Measurements from ENCODE around the gene SCARB1.

SCARB1 gene

DNA sequence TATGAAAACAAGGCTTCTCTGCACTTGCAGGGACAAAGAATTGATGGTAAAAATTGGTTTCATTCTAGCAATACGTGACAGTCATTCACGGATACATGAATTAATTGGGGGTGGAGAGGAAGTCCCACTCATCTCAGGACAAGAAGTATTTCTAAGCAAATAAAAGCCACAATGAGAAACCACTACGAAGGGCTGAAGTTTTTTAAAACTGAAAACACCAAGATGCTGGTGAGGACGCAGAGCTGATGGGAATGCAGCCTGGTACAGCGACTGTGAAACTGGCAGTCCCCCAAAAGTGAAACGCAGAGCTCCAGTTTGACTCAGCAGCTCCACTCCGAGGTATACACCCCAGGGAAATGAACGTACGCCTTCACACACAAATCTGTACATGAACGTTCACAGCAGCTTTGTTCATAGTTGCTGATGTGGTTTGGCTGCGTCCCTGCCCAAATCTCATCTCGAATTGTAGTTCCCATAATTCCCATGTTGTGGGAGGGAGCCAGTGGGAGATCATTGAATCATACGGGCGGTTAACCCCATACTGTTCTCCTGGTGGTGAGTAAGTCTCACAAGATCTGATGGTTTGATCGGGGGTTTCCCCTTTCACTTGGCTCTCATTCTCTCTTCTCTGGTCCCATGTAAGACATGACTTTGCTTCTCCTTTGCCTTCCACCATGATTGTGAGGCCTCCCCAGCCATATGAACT is 89.0 kb downstream of the SCARB1 start:
- peak; percentile 87 for DNase-seq (ENCODE audit: low read depth)

DNA sequence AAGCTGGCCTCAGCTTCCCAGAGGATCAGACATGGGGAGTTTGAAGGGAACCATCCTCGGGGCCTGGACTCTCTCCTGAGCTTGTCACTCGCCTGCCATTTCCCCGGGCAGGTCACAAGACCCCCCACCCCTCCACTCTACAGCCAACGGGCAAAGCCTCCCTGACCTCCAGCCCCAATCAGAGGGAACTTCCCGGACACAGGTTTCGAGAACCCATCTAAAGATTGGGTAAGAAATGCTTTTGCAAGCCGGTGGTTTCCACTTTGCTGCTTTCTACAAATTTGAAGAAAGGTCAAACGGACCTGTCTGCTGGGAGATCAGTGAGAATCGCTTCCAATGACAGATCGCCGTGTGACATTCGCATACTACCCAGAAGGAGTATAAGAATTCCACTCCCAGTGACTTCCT is 89.6 kb downstream of the SCARB1 start:
- DNase-seq (ENCODE audit: low read depth) = no peak

DNA sequence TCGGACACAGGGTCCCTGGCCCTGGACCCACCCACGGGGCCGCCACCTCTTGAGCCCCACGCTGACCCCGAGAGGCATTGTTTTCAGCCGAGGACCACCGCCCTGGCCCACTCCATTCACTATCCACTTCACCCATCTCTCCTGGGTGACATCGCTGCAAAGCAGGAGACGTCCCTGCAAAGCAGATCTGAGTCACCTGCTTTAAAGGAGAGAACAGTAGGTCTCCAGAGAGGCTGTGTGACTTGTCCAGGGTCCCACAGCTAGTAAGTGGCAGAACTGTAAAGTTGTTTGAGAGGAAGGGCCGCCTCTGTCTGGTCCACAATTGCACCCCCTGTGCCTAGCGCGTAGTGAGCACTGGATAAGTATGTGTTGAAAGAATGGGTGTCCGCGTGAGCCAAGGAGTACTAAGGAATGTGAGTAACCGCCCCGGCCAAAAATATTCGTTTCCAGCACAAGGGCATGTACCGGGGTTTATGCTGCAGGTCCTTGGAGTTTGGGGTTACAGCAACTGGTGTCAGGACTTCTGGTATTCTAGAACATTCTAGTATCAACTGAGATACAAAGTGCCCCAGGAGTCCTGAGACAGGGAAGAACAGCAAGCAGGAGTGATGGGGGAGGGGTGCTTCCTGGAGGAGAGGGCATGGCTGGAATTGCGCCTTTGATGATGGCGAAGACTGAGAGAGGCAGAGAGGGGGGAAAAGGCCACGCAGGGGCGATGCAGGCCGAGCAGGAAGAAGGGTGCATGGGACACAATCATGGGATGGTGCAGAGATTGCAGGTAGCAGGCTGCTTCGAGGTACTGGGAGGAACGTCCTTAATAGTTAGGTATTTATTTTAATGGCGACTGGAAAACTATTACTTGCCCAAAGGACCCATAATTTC is 91.1 kb downstream of the SCARB1 start:
- DNase-seq (ENCODE audit: low read depth) = no peak

DNA sequence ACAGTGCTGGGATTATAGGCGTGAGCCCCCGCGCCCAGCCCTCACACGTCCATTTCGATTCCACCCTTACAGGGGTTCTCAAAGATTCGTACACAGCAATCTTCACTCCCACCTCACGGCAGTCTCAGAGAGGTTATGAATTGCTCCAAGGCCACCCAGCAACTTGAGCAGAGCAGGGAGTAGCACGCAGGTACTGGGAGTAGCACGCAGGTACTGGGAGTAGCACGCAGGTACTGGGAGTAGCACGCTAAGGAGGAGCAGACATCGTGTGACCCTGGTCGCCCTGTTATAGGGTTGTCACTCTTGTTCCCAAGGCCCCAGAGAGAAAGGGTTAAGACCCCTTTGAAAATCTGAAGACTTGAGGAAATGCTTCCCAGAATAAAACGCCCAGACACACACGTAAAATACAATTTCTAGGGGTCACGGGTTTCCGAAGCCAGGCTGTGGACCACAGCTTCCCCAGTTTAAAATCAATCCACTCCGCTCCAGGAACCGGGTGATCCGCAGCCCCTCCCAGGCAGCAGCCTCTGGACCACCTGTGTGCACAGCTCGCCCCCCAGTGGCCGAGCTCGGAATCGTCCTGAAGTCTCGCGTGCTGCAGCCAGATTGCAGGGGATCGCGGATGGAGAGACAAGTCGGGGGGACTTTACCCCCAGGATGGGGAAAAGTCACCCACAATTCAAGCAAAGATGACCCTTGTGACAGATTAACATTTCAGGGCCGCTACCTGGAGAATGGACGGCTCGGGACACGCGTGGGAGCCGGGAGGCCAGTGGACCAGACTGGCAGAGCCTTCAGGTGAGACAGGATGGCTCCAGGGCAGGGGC is 92.0 kb downstream of the SCARB1 start:
- DNase-seq (ENCODE audit: low read depth) = no peak

DNA sequence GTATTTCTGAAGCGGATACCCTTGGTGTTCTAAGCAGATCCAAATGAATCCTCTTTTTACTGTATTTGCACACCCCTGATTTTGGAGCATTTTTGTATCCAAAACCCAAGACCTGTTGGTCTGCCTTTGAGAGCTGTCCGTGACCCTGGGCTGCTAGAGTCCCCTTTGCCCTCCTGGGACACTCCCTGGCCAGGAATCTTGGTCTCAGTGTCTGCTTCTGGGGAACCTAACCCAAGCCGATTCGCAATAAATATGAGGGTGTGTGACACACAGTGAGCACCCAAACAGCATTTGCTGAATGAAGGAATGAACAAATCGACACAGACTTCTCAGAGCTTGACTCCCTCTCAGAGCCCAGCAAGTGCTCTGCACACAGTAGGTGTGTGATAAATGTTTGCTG is 92.9 kb downstream of the SCARB1 start:
- no peak for DNase-seq (ENCODE audit: low read depth)

DNA sequence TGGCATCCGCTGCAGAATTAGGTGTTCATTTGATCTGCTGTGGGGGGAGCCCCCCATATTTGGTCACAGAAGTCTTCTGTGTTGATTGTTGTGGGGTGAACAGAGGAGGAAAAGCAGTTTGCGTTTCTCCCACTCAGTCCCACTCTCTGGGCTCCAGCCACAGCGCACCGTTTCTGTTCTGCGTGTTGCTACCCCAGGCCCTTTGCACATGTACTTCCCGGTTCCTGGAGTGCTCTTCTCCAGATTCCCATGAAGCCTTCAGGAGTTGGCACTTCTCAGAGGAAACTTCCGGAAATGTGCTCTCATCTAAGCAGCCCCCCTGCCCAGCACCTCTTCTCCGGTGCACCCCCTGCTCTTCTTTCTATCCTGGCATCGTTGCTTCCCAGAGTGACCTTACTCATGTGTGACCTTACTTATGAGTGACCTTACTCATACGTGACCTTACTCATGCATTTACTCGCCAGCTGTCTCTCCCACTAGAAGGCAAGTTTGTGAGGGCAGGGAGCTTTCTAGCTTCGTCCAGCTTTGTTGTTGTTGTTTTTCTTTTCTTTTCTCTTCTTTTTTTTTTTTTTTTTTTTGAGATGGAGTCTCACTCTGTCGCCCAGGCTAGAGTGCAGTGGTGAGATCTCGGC is 93.7 kb downstream of the SCARB1 start:
- no peak for DNase-seq (ENCODE audit: low read depth)

DNA sequence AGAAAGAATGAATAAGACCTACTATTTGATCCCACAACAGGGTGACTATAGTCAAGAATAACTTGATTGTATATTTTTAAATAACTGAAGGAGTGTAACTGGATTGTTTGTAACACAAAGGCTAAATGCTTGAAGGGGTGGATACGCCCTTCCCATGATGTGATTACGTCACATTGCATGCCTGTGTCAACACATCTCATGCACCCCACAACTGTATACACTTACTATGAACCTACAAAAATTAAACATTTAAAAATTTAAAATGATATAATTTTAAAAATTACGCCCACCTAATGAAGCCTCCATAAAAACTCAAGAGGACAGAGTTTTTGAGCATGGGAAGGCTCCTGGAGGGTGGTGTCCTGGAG is 94.5 kb downstream of the SCARB1 start:
- no peak for DNase-seq (ENCODE audit: low read depth)

DNA sequence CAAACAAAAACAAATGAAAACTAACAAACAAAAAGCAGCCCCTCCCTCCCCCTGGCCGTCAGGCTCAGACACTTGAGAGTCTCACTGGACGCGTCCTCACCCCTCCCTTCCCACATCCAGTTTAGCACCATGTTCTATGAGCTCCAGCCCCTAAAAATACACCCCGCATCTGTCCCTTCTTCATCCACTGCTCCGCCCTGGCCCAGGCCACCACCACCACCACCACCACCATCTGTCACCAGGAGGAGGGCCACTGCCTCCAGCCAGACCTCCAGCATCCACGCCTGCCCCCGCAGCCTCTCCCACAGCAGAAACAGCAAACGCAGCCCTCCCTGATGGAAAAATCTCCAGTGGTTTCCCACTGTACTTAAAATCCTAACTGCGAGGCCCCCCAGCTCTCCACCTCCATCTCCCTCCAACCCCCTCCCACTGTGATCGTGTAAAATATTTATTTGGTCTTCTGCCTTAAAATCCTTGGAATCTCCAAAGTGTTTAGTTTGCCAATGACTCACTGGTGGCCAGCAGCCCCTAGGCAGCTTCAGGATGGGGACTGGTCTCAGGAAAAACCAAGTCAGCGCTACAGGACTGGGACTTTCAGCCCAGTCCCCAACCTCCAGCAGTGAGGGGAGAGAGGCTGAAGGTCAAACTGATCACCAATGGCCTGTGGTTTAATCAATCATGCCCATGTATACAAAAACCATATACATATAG is 95.1 kb downstream of the SCARB1 start:
- no peak for DNase-seq (ENCODE audit: low read depth)

DNA sequence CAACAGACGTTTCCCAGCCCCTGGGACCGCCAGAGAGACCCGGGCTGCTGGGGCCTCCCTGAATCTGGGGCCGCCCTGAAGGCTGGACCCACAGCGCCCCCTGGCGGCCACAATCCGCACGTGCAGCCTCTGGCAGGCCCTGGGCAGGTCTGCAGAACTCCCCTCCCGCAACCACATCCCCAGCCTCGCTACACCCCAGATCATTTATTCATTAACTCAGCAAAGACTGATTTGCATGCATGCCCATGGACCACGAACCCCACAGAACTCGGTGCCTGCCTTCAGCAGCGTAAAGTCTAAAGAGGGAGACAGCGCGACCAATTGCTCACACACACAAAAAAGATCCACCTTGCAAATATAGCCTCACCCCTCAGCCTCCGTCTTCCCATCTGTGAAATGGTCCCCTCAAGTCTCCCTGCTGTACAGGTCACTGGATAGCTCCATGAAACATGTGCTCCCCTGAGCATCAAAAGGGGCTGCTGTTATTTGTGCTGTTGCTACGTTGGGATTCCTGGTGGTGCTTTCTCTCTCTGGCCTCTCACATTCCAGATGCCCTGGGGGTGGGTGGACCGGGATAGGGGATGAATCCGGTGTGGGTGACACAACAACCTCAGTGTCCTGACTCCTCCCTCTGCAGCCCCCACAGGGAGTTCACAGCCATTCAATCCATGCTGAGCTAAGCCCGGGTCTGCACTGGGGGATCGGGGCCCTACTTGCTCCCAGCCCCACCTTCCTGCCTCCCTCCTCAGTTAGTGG is 96.4 kb downstream of the SCARB1 start:
- no peak for DNase-seq (ENCODE audit: low read depth)

DNA sequence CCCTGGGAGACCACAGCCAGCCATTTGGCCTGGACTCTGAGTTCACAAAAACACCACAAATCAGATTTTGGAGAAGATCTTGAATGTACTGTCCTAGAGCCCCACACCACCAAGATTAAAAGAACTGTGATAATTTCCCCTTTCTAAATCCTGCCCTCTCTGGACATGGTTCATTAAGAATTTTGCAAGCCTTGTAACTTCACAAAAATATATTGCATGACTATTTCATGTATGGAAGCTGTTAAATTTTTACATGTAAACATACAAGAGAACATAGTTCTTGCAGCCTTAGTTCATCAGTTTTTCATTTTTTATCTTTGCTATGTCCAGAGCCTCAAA is 97.0 kb downstream of the SCARB1 start:
- no peak for DNase-seq (ENCODE audit: low read depth)

DNA sequence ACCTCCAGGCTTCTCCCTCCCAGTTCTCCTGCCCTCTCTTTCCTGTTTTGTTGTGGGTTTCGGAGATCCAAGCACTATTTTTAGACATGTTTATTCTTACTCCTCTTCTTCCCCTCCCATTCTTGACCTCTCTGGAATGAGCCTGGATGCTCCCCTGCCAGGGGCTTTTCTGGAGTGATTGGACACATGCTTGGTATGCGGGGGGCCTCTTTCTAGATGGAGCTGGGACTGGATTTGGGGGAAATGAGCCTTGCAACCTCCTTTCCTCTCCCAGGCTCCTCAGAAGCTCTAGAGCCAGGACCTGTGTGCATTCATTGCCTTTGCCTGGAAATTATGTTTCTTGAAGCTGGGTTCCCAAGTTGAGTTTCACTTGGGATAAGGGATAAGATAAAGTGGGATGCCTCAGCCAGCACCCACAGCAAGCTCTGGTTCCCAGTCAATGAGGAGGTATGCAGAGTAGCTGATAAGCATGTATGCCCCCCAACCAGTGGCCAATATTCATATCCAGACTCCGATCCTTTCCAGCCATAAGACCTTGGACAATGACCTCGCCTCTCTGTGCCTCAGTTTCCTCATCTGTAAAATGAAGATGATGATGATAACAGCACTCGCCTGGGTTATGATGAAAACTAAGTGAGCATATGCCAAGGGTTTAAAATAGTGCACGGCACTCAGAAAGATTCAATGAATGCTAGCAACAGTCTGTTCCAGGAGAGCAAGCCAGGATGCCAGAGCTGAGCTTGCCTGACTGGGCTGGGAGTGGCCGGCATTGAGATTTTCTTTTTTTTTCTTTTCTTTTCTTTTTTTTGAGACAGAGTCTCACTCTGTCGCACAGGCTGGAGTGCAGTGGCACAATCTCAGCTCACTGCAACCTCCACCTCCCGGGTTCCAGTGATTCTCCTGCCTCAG is 97.8 kb downstream of the SCARB1 start:
- no peak for DNase-seq (ENCODE audit: low read depth)

DNA sequence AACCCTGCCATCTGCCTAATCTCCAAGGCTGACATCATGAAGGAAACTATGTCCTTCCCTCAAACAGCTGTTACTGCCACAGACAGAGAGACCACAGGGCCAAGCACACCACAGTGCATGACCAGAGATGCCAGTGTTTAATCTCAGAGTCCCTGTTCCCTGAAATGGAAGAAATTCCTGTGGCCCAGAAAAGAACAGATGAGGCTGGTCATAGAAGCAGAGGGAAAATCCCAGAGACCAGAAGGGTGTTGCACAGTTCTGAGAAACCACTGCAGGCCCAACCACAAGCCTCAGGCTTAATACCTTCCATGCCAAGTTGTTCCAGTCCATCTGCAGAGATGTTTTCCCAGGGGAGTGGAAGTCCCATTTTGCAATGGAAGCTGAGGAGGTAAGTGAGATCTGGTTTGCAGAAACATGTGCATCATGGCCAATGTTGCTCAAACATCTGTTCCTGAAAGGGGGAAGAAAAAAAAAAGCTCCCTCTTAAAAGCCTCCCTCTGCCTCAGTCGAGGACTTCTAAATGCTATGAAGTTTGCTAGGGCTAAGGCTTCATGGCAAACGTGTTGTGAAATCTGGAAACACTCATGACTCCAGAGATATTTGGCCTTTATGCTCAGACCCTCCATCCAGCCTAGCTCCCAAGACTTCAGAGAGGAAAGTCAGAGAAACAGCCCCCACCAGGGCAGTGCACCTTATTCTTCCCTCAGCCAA is 98.6 kb downstream of the SCARB1 start:
- DNase-seq (ENCODE audit: low read depth) = peak; percentile 86

DNA sequence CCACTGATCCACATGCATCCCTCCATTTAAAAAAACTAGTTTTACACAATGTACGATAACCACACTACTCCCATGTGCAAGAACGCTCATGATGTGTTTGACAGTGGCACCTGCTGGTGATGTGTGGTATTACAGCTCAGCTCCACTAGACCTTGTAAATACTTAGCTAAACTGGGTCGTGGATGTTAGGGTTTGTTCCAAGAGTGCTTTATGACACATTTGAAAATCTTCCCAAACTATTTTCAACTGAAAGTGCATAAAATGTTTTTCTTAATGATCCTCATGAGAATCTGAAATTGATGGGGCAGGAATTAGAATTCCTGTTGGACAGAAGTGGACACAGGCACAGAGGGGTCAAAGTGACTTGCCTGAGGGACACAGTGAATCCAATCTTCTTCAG is 99.2 kb downstream of the SCARB1 start:
- DNase-seq (ENCODE audit: low read depth) = no peak

DNA sequence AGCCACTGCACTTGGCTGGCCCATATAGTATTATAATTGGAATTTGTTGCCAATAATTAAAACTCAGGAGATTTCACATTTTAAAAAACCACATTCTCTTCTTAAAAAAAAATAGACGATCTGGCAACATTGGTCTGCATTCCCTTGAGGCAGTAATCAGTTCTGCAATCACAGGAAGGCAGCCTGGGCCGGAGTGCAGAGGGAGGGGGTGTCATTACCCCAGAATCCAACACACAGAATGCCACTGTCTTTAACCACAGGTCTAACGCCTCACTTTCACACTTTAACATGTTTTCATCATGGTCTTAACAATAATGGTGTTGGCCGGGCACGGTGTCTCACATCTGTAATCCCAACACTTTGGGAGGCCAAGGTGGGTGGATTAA is 100.1 kb downstream of the SCARB1 start:
- no peak for DNase-seq (ENCODE audit: low read depth)

DNA sequence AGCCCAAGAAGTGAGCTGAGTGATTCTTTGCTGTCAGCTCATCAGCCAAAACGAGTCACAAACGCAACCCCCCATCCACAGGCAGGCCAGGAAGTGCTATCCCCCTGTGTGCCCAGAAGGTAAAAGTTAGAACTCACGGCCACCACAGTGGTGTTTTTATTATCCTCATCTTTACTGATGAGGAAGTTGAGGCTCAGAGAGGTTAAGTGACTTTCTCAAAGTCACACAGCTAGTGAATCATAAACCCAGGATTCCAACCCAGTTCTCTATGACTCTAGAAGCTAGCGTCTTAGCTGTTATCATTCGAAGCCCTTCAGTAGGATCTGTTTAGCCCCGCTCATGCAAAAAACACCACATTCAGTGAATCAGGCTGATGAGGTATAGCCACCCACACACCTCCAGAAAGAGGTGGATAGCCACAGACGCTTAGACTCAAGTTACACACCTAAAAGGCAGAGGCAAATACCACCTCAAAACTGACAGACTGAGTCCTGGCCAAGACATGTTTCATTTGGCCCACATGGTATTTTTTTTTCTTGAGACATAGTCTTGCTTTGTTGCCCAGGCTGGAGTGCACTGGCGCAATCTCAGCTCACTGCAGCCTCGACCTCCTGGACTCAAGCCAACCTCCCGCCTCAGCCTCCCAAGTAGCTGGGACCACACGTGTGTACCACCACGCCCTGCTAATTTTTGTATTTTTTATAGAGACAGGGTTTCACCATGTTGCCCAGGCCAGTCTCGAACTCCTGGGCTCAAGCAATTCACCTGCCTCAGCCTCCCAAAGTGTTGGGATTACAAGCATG is 100.7 kb downstream of the SCARB1 start:
- no peak for DNase-seq (ENCODE audit: low read depth)

DNA sequence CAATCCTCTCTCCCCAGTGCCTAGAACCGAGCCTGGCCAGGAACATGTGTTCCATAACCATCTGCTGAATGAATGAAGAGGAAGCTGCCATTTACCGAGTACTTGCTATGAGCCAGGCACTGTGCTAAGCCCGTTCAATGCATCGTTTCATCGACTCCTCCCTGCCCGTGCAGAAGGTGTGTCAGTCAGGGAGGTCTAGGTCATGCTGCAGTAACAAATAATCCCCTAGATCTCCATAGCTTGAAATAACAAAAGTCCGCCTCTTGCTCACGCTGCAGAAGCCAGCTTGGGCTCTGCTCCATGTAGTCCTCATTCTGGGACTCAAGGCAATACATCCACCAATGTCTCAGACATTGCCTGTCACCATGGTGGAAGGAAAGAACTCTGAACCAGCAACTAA is 101.3 kb downstream of the SCARB1 start:
- DNase-seq (ENCODE audit: low read depth) = no peak

DNA sequence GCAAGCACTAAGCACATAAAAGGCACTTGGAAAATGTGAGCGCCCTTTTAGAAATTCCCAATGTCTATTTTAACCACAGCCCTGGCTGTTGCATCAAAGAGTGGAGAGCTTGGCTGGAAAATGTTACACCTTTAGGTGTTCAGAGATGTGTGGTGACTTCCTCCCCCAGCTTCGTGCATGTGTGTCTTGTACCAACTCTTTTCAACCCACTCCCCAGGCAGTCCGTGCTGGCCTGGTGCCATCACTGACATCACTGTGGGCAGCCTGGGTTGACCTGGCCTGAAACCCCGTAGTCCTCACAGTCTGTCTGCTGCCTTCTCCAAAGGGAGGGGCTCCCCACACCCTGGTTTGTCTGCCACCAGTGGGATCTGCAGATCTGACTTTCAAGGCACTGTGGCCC is 101.8 kb downstream of the SCARB1 start:
- DNase-seq (ENCODE audit: low read depth) = no peak

DNA sequence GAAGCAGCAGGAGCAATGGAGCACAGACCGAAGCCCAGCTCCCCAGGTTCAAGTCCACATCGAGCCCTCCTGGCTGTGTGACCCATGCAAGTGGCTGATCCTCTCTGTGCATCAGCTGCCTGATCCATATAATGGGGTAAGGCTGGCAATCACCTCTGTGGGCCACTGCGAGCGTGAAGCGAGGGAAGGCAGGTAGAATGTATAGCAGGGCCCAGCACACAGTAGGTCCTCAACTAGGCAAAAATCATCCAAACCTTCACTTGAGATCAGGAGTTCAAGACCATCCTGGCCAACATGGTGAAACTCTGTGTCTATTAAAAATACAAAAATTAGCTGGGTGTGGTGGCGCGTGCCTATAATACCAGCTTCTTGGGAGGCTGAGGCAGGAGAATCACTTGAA is 102.6 kb downstream of the SCARB1 start:
- DNase-seq (ENCODE audit: low read depth) = no peak

Data from non-pigmented ciliary epithelial cell (primary cell).